HG03196 (cell line): Measurements from ENCODE around the gene MIA2.

Source experiments
- ATAC-seq: cut with Tn5 transposase; IDR thresholded peaks from one replicate; pipeline ENCODE4 v1.9.1; 2021; ENCODE audit not compliant: unreplicated experiment

The MIA2 gene

GRCh38 chr14:39434401-39434800 is 200.7 kb downstream of the MIA2 start:
- ATAC-seq = no peak

- no peak for ATAC-seq
Observed at GRCh38 chr14:39435241-39435640, 201.5 kb downstream of the MIA2 start.
